CD4-positive, alpha-beta T cell treated with Interleukin-4 for 1 hour (primary cell): ENCODE data around the gene BATF.
A peak's percentile ranks its signal among the peaks of the same experiment; 100 is the strongest.

ENCODE experiments used
- DNase-seq, 2 donors: peaks; one replicate each; pipeline ENCODE4 v3.0.0-alpha.2; 2020 to 2022

The BATF gene

GRCh38 chr14:75501080-75501479 lies 21.2 kb upstream of the BATF start:
- DNase-seq: no peak

- no peak for DNase-seq
Observed at GRCh38 chr14:75504411-75504810, 17.9 kb upstream of the BATF start.

- DNase-seq: no peak
Observed at GRCh38 chr14:75506930-75507329, 15.3 kb upstream of the BATF start.

GRCh38 chr14:75510547-75510946 lies 11.7 kb upstream of the BATF start:
- DNase-seq: no peak

GRCh38 chr14:75511201-75511600 lies 11.1 kb upstream of the BATF start:
- no peak for DNase-seq

GRCh38 chr14:75513911-75514672 lies 8.2 kb upstream of the BATF start:
- DNase-seq: peak; percentile 20 to 65

GRCh38 chr14:75514673-75515628 lies 7.3 kb upstream of the BATF start:
- peak; percentile 56 to 65 for DNase-seq

- DNase-seq: peak in 1 of 2 donors; percentile 49
Observed at GRCh38 chr14:75515629-75515996, 6.7 kb upstream of the BATF start.

GRCh38 chr14:75518625-75519024 lies 3.6 kb upstream of the BATF start:
- DNase-seq: peak; percentile 47 to 57

- no peak for DNase-seq
Observed at GRCh38 chr14:75519394-75519793, 2.9 kb upstream of the BATF start.

- DNase-seq: no peak
Observed at GRCh38 chr14:75519826-75520728, 2.2 kb upstream of the BATF start.

GRCh38 chr14:75520852-75521251 lies 1.4 kb upstream of the BATF start:
- no peak for DNase-seq

GRCh38 chr14:75521415-75522199 lies 662 bp upstream of the BATF start:
- no peak for DNase-seq

GRCh38 chr14:75522983-75523318 lies 682 bp downstream of the BATF start:
- no peak for DNase-seq

GRCh38 chr14:75523771-75524171 lies 1.5 kb downstream of the BATF start:
- DNase-seq: peak; percentile 58 to 66

- DNase-seq: no peak
Observed at GRCh38 chr14:75525969-75526368, 3.7 kb downstream of the BATF start.

- DNase-seq: no peak
Observed at GRCh38 chr14:75527449-75528163, 5.3 kb downstream of the BATF start.

GRCh38 chr14:75531256-75531655 lies 9.0 kb downstream of the BATF start:
- no peak for DNase-seq

- DNase-seq: no peak
Observed at GRCh38 chr14:75531660-75532317, 9.5 kb downstream of the BATF start.

GRCh38 chr14:75533791-75534555 lies 11.7 kb downstream of the BATF start:
- no peak for DNase-seq
